Measurements from ENCODE around the gene PKP4.

Gene PKP4

DNA sequence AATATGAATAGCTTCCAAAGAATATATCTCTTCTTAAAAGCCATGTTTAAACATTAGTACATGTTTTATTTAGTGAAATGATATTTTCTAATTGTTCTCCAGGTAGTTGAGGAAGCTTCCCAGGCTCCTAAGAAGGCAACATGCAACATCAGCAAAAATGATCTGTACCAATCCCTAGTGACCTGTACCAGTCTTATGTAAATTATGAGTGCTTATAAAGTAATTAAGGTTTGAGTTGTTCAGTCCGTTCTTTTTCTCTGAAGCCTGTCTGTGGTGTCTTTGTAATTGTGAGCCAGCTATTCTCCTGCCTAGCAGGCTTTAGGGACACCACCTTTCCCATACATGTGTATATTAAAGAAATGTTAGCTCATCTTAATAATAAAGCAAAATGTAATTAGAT is 98.2 kb downstream of the PKP4 start:
- TF ChIP-seq, protein P1, sequence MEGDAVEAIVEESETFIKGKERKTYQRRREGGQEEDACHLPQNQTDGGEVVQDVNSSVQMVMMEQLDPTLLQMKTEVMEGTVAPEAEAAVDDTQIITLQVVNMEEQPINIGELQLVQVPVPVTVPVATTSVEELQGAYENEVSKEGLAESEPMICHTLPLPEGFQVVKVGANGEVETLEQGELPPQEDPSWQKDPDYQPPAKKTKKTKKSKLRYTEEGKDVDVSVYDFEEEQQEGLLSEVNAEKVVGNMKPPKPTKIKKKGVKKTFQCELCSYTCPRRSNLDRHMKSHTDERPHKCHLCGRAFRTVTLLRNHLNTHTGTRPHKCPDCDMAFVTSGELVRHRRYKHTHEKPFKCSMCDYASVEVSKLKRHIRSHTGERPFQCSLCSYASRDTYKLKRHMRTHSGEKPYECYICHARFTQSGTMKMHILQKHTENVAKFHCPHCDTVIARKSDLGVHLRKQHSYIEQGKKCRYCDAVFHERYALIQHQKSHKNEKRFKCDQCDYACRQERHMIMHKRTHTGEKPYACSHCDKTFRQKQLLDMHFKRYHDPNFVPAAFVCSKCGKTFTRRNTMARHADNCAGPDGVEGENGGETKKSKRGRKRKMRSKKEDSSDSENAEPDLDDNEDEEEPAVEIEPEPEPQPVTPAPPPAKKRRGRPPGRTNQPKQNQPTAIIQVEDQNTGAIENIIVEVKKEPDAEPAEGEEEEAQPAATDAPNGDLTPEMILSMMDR (IDR thresholded peaks at IDR 0.05; ENCODE audit: low read depth, low read length) = no peak
- H3K4me3 ChIP-seq (ENCODE audit: low read depth, low read length) = no peak overlapping the region

DNA sequence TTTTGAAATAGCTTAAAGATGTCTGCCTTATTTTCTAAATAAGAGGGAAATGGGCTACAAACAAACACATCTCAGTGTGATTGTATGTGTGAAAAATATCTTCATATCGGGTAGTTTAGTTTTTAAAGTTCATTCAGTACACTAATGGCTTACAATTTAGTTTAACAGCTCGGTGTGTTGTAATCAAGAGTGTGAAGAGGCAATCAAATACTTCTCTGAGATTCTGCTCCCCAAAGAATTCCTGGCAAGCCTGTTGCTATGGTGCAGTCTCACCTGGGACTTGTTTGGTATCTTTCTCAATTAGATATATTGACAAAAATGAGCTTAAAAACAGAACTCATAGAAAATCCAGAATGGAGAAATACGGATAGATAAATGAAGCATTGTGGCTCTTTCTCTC is 99.4 kb downstream of the PKP4 start:
- no peak overlapping the region for H3K4me3 ChIP-seq (ENCODE audit: low read depth, low read length)
- TF ChIP-seq, protein P1 (IDR thresholded peaks at IDR 0.05; ENCODE audit: low read depth, low read length) = no peak

DNA sequence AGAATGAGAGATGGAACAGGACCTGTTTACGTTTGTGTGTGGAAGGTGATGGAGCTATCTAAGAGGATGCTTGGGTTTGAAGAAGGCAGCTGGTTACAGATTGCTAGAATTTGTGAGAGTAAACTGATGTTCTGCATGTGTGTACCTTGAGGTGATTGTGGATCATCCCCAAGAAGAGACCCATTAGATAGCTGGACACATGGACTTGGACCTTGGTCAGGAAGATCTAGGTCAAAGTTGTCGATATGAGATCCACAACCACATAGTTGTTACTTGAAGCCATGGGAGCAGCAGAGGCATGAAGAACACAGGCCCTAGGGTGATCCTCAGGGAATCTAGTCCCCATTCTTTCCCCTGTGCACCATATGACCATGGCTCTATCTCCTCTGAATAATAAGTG is 101.0 kb downstream of the PKP4 start:
- TF ChIP-seq, protein P1 (IDR thresholded peaks at IDR 0.05; ENCODE audit: low read depth, low read length) = no peak
- H3K4me3 ChIP-seq (ENCODE audit: low read depth, low read length) = no peak overlapping the region

DNA sequence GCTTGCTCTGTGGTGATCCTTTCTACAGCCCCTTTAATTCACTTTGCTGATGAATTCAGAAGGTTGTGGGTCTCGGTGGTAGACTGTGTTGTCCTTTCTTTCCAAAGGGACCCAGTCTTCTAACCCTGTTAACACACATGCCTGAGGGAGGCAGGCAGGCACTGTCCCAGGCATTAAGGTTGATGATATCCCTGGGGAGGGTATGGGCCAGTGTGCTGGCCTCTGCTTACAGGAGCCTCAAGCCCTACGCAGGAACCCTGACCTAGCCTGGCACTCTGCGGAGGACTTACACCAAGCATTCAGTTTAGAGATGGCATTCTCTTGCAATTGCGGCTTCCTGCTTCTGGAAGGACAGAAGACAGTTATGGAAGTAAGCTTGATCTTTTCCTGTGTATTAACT is 102.5 kb downstream of the PKP4 start:
- TF ChIP-seq, protein P1 (IDR thresholded peaks at IDR 0.05; ENCODE audit: low read depth, low read length) = no peak
- H3K4me3 ChIP-seq (ENCODE audit: low read depth, low read length) = no peak overlapping the region

DNA sequence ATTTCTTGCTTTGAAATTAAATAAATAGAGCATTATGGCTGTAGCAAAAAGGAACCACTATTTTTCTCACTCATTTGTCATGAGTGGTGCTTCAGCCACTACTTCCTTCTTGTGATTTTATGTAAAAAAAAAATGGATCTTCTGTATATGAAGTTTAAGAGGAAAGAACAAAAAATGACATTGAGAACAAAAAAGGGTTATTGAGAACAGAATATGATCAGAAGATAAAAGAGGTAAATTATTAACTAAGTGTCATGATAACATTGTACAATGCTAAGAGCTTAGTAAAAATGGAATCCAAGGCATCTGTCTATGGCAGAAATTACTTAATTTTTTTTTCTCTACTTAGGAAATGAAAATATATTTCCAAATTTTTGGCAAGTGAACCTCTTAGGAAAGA is 103.5 kb downstream of the PKP4 start:
- no peak overlapping the region for H3K4me3 ChIP-seq (ENCODE audit: low read depth, low read length)
- TF ChIP-seq, protein P1 (IDR thresholded peaks at IDR 0.05; ENCODE audit: low read depth, low read length) = no peak

DNA sequence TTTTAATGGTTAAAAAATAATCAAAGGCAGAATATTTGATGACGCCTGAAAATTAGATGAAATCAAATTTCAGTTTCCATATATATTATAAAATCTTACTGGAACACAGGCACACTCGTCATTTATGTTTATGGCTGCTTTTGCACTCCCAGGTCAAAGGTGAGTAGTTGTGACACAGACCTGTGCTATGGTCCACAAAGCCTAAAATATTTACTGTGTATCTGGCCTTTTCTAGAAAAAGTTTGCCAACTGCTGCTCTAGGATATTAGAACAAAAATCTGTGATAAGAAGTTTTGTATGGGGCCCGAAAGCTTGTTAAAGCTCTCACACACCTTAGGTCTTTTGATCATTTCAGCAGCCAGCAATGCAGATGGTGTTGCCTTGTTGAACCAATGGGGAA is 104.3 kb downstream of the PKP4 start:
- TF ChIP-seq, protein P1 (IDR thresholded peaks at IDR 0.05; ENCODE audit: low read depth, low read length) = no peak
- no peak overlapping the region for H3K4me3 ChIP-seq (ENCODE audit: low read depth, low read length)

DNA sequence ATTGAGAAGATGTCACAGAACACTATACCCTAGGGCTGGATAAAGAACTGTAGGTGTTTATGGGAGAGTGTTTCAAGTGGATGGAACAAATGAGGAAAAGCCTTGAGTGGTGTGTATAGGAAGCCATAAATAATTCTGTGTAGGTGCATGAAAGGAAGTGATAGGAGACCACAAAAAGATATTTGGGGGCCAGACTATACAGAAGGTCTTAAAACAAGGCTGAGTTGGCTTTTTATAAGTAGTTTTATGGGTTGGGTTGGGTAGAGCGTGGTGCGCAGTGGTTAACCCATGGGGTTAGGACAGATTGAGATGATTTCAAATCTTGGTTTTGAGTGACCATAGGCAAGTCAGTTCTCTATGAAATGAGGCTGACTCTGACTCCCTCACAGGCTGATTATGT is 110.5 kb downstream of the PKP4 start:
- H3K4me3 ChIP-seq (ENCODE audit: low read depth, low read length) = no peak overlapping the region
- TF ChIP-seq, protein P1 (IDR thresholded peaks at IDR 0.05; ENCODE audit: low read depth, low read length) = no peak
